ENCODE results near the gene MMP14. TPM values are rescaled to one million over a fixed set of nuclear protein-coding genes. Genes with fewer than 3 reads are reported as not detected.

MMP14 gene
- total and polyA plus RNA-seq, 2 experiments from 2014 or later, result 21.4 to 160 TPM

- H2AFZ ChIP-seq, result no peak overlapping the region
- DNase-seq (ENCODE audit: low spot score), result no peak
- H3K36me3 ChIP-seq (replicated peaks; ENCODE audit: insufficient read depth, low read depth), result no peaks in the 10 kb centered on the region
- WGBS (ENCODE audit: low lambda C conversion rate, missing lambda C conversion rate), result 96% methylated on average over 23 of the region's 26 CpGs
- H3K9me2 ChIP-seq (replicated peaks; ENCODE audit: insufficient read depth), result no peaks in the 10 kb centered on the region
- peaks cover 40% of the 10 kb centered on the region for H3K4me1 ChIP-seq (ENCODE audit: insufficient read depth)
- no peak overlapping the region for H3K4me2 ChIP-seq
- no peaks in the 10 kb centered on the region for H4K20me1 ChIP-seq (ENCODE audit: insufficient read depth, poor library complexity, severe bottlenecking)
- H3K27ac ChIP-seq, result peak overlapping the region; percentile 99
- H3K4me3 ChIP-seq, result no peak overlapping the region
- no peaks in the 10 kb centered on the region for H3K9me3 ChIP-seq (ENCODE audit: low read depth)
- no peaks in the 10 kb centered on the region for H3K27me3 ChIP-seq
- H3K79me2 ChIP-seq, result peaks cover 12% of the 10 kb centered on the region
- TF ChIP-seq EZH2 (IDR thresholded peaks at IDR 0.05; ENCODE audit: borderline replicate concordance) (no peak), EZH2phosphoT487 (IDR thresholded peaks at IDR 0.05; ENCODE audit: low read depth, severe bottlenecking, unreplicated experiment) (no peak), CTCF (IDR thresholded peaks at IDR 0.05; ENCODE audit: poor library complexity) (no peak)
Observed at GRCh38 chr14:22845821-22846625, 9.6 kb downstream of the MMP14 start.

GRCh38 chr14:22846811-22847307 is 10.5 kb downstream of the MMP14 start:
- no peak for TF ChIP-seq EZH2 (IDR thresholded peaks at IDR 0.05; ENCODE audit: borderline replicate concordance)
- TF ChIP-seq EZH2phosphoT487 (IDR thresholded peaks at IDR 0.05; ENCODE audit: low read depth, severe bottlenecking, unreplicated experiment), result no peak
- TF ChIP-seq CTCF (IDR thresholded peaks at IDR 0.05; ENCODE audit: poor library complexity), result no peak
- Histone ChIP-seq H3K4me1 (ENCODE audit: insufficient read depth) (peaks cover 42% of the 10 kb centered on the region), H3K9me2 (replicated peaks; ENCODE audit: insufficient read depth) (no peaks in the 10 kb centered on the region), H3K79me2 (peaks cover 4% of the 10 kb centered on the region), H3K4me3 (no peak overlapping the region), H3K9me3 (ENCODE audit: low read depth) (no peaks in the 10 kb centered on the region), H4K20me1 (ENCODE audit: insufficient read depth, poor library complexity, severe bottlenecking) (no peaks in the 10 kb centered on the region), H3K27ac (peak overlapping the region; percentile 99), H2AFZ (no peak overlapping the region), H3K27me3 (no peaks in the 10 kb centered on the region), H3K36me3 (replicated peaks; ENCODE audit: insufficient read depth, low read depth) (no peaks in the 10 kb centered on the region), H3K4me2 (peak overlapping the region; percentile 67)
- DNase-seq (ENCODE audit: low spot score), result no peak
- 91% methylated on average over 10 of the region's 11 CpGs for WGBS (ENCODE audit: low lambda C conversion rate, missing lambda C conversion rate)

GRCh38 chr14:22847661-22848341 is 11.4 kb downstream of the MMP14 start:
- H3K9me2 ChIP-seq (replicated peaks; ENCODE audit: insufficient read depth), result no peaks in the 10 kb centered on the region
- 62% methylated on average over 14 of the region's 14 CpGs for whole genome bisulfite sequencing (ENCODE audit: low lambda C conversion rate, missing lambda C conversion rate)
- DNase-seq (ENCODE audit: low spot score), result peak; percentile 53
- H3K27ac ChIP-seq, result peak overlapping the region; percentile 99
- no peak overlapping the region for H2AFZ ChIP-seq
- no peaks in the 10 kb centered on the region for H3K27me3 ChIP-seq
- no peaks in the 10 kb centered on the region for H3K79me2 ChIP-seq
- no peaks in the 10 kb centered on the region for H4K20me1 ChIP-seq (ENCODE audit: insufficient read depth, poor library complexity, severe bottlenecking)
- no peaks in the 10 kb centered on the region for H3K9me3 ChIP-seq (ENCODE audit: low read depth)
- peak overlapping the region; percentile 67 for H3K4me2 ChIP-seq
- H3K36me3 ChIP-seq (replicated peaks; ENCODE audit: insufficient read depth, low read depth), result no peaks in the 10 kb centered on the region
- TF ChIP-seq CTCF (IDR thresholded peaks at IDR 0.05; ENCODE audit: poor library complexity) (no peak), EZH2 (IDR thresholded peaks at IDR 0.05; ENCODE audit: borderline replicate concordance) (no peak), EZH2phosphoT487 (IDR thresholded peaks at IDR 0.05; ENCODE audit: low read depth, severe bottlenecking, unreplicated experiment) (no peak)
- no peak overlapping the region for H3K4me3 ChIP-seq
- peaks cover 50% of the 10 kb centered on the region for H3K4me1 ChIP-seq (ENCODE audit: insufficient read depth)

Measured in hepatocyte (in vitro differentiated cells).